SK-N-SH (cell line): Measurements from ENCODE around the gene DCAF5. TPM values are rescaled to one million over a fixed set of nuclear protein-coding genes. Genes with fewer than 3 reads are reported as not detected.

ENCODE experiments used
- CTCF ChIA-PET: fragments of 300-600, 350-600 bp; formaldehyde crosslinking; extraction: SDS; loops from one replicate; lab custom pipeline; 2021; lab: Yijun Ruan, JAX
- POLR2A ChIA-PET: fragments of 350-600 bp; sonication (Branson Sonifier 250); formaldehyde crosslinking; extraction: SDS; loops from one replicate; lab custom pipeline; 2020; ENCODE audit warnings: antibody characterized with exemption, inconsistent platforms; lab: Yijun Ruan, JAX
- DNase-seq: peaks from one replicate; pipeline ENCODE4 v3.0.0; 2012
- H2AFZ ChIP-seq: fragments of 200-600 bp; sonication (generic); 2 replicates; pipeline ENCODE4 v1.8.1; 2016; ENCODE audit warnings: antibody characterized with exemption, mild to moderate bottlenecking, low read depth
- H3F3A ChIP-seq: fragments of 200-600 bp; sonication (generic); replicated peaks from 2 replicates; pipeline ENCODE3; 2016; ENCODE audit warnings: antibody characterized with exemption, mild to moderate bottlenecking; ENCODE audit not compliant: insufficient read depth
- H3K27ac ChIP-seq, 2 experiments: fragments of 200-500 bp in 1 of 2; fragments of 200-600 bp in 1 of 2; sonication (Bioruptor generic) in 1 of 2; sonication (generic), shearing (Covaris generic) in 1 of 2; 2 replicates each; pipeline versions ENCODE4 v1.5.1 to v1.6.1; 2014 to 2016; ENCODE audit warnings: low read depth in 2 of 2, inconsistent platforms in 1 of 2, low read length in 1 of 2, mild to moderate bottlenecking in 1 of 2, mixed read lengths in 1 of 2
- H3K27me3 ChIP-seq: fragments of 200-600 bp; sonication (generic), shearing (Covaris generic); 2 replicates; pipeline ENCODE4 v1.6.1; 2016; ENCODE audit warnings: mixed run types; ENCODE audit not compliant: insufficient read depth
- H3K36me3 ChIP-seq, 2 experiments: fragments of 200-500 bp in 1 of 2; fragments of 200-600 bp in 1 of 2; sonication (Bioruptor generic) in 1 of 2; sonication (generic) in 1 of 2; replicated peaks in 1 of 2; 2 replicates each; pipeline versions ENCODE3 to v1.5.1; 2014 to 2016; ENCODE audit warnings: low read length in 1 of 2, mild to moderate bottlenecking in 1 of 2; ENCODE audit not compliant: insufficient read depth in 2 of 2, control insufficient read depth in 1 of 2
- H3K4me1 ChIP-seq, 2 experiments: fragments of 200-500 bp in 1 of 2; fragments of 200-600 bp in 1 of 2; sonication (Bioruptor generic) in 1 of 2; sonication (generic), shearing (Covaris generic) in 1 of 2; 2 replicates each; pipeline versions ENCODE4 v1.5.1 to v1.6.1; 2014 to 2016; ENCODE audit warnings: low read depth in 1 of 2, low read length in 1 of 2, mixed run types in 1 of 2; ENCODE audit not compliant: insufficient read depth in 2 of 2, control insufficient read depth in 1 of 2
- H3K4me2 ChIP-seq: fragments of 200-600 bp; sonication (generic), shearing (Covaris generic); 2 replicates; pipeline ENCODE4 v1.6.1; 2017; ENCODE audit warnings: mixed run types
- H3K4me3 ChIP-seq, 2 experiments: fragments of 200-500 bp in 1 of 2; fragments of 200-600 bp in 1 of 2; sonication (Bioruptor generic) in 1 of 2; sonication (generic), shearing (Covaris generic) in 1 of 2; 2 replicates each; pipeline versions ENCODE4 v1.5.1 to v1.8.1; 2014 to 2016; ENCODE audit warnings: low read depth in 2 of 2, inconsistent platforms in 1 of 2, low read length in 1 of 2, mild to moderate bottlenecking in 1 of 2, mixed read lengths in 1 of 2, moderate library complexity in 1 of 2
- H3K79me2 ChIP-seq: fragments of 200-600 bp; sonication (generic); 2 replicates; pipeline ENCODE4 v1.8.1; 2017; ENCODE audit warnings: mild to moderate bottlenecking; ENCODE audit not compliant: insufficient read depth
- H3K9ac ChIP-seq: fragments of 200-600 bp; sonication (generic); 2 replicates; pipeline ENCODE4 v1.6.1; 2017; ENCODE audit warnings: mixed run types
- H3K9me2 ChIP-seq: fragments of 200-600 bp; sonication (generic); 2 replicates; pipeline ENCODE4 v1.6.1; 2017; ENCODE audit warnings: mixed run types
- H3K9me3 ChIP-seq: fragments of 200-600 bp; sonication (generic); 2 replicates; pipeline ENCODE4 v1.6.1; 2017; ENCODE audit warnings: mixed run types, mild to moderate bottlenecking, moderate library complexity
- H4K20me1 ChIP-seq: fragments of 200-600 bp; sonication (generic); 2 replicates; pipeline ENCODE4 v1.6.1; 2017; ENCODE audit warnings: mild to moderate bottlenecking, mixed run types; ENCODE audit not compliant: insufficient read depth
- ELF1 ChIP-seq: IDR thresholded peaks from 2 replicates; pipeline ENCODE4 v1.4.0; 2012
- EP300 ChIP-seq, 2 experiments: IDR thresholded peaks; 2 replicates each; pipeline versions ENCODE4 v1.4.0 to v1.6.1; 2012; ENCODE audit warnings: borderline replicate concordance in 1 of 2, low read depth in 1 of 2, low read length in 1 of 2
- FOXJ3 ChIP-seq: sonication (generic); formaldehyde crosslinking; IDR thresholded peaks from 2 replicates; pipeline ENCODE4 v1.5.1; 2020; ENCODE audit warnings: mild to moderate bottlenecking, missing genetic modification reagents
- MEF2A ChIP-seq: IDR thresholded peaks from 2 replicates; pipeline ENCODE4 v1.4.0; 2012; ENCODE audit warnings: low read depth, borderline replicate concordance
- MXI1 ChIP-seq: IDR thresholded peaks from 2 replicates; pipeline ENCODE4 v1.6.1; 2012; ENCODE audit warnings: mild to moderate bottlenecking, low read depth, low read length, improper control_type of control experiment
- NFIC ChIP-seq: IDR thresholded peaks from 2 replicates; pipeline ENCODE4 v1.4.0; 2012; ENCODE audit warnings: borderline replicate concordance
- RCOR1 ChIP-seq: fragments of 150-350 bp; IDR thresholded peaks from 2 replicates; pipeline ENCODE4 v1.6.1; 2017; ENCODE audit warnings: antibody characterized with exemption, low read length
- RXRA ChIP-seq: IDR thresholded peaks from 2 replicates; pipeline ENCODE4 v1.4.0; 2012; ENCODE audit warnings: low read depth, mild to moderate bottlenecking, borderline replicate concordance
- TCF12 ChIP-seq: IDR thresholded peaks from 2 replicates; pipeline ENCODE4 v1.4.0; 2012
- YY1 ChIP-seq: IDR thresholded peaks from 2 replicates; pipeline ENCODE4 v1.4.0; 2012; ENCODE audit warnings: low read depth, mild to moderate bottlenecking
- WGBS: methylation state at CpG from one replicate; pipeline ENCODE4 v1.1.6; 2017; ENCODE audit warnings: low lambda C conversion rate; 5-methylcytosine and 5-hydroxymethylcytosine counted together
- polyA plus RNA-seq, 3 experiments: library from polyadenylated mRNA; depleted of rRNA; stranded (reverse); fragments of >200 nt; gene quantifications; 2 replicates each; pipeline ENCODE4 v1.2.3, GENCODE V29; 2012
- TF ChIP-seq, protein P1 (sequence below): IDR thresholded peaks from 2 replicates; pipeline ENCODE4 v1.4.0; 2012; ENCODE audit warnings: low read depth
- TF ChIP-seq, protein P2 (sequence below): IDR thresholded peaks from 2 replicates; pipeline ENCODE4; 2012
- TF ChIP-seq, protein P3 (sequence below): IDR thresholded peaks from 2 replicates; pipeline ENCODE4 v1.4.0; 2012; ENCODE audit warnings: low read depth, borderline replicate concordance

Gene DCAF5
- polyA plus RNA-seq, 1 of the 3 experiments (the other 2 are of a cell fraction), result 26.7 TPM

DNA sequence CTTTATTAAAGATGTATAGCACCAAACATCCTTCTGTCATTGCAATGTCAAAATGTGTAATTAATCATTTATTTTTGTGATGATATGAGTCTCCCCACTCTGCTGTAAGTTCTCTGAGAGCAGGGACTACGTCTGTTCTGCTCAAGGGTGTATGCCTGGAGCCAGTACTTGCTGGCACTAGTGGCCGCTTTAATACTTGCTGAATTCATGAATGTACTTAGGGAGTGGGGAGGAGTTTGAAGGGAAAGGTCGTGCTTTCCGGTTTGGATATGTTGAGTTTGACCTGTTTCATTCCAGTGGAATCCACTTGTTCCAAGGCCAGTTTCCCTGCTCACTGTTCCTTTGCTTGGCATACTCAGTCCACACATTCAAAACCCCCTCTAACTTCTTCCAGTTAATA, 1.9 kb upstream of the DCAF5 start:
- TF ChIP-seq MEF2A (no peak), FOXJ3 (CRISPR knock-in tag) (no peak), RCOR1 (no peak), TCF12 (no peak)
- 87% methylated on average over 4 of the region's 4 CpGs for WGBS
- Histone ChIP-seq H3K79me2 (peaks cover 27% of the 10 kb centered on the region), H3K4me1 (peaks cover 11 to 12% of the 10 kb centered on the region in 2 experiments; a peak in 3 of 4 replicates), H3K9ac (no peak overlapping the region), H3K9me3 (no peaks in the 10 kb centered on the region), H3K9me2 (no peaks in the 10 kb centered on the region), H4K20me1 (peaks cover 9% of the 10 kb centered on the region; the same call in 1 of the 2 replicates), H2AFZ (no peak overlapping the region), H3K27ac (no peak overlapping the region), H3K36me3 (no peaks in the 10 kb centered on the region), H3F3A (peaks cover 10% of the 10 kb centered on the region), H3K27me3 (no peaks in the 10 kb centered on the region), H3K4me3 (no peak overlapping the region), H3K4me2 (no peak overlapping the region)
- no peak for DNase-seq
- POLR2A ChIA-PET, result no interaction called here
- CTCF ChIA-PET, result interaction anchor here (1.7 kb wide), 1 partner anchor 25 kb away, joined by 6 read pairs; no protein-coding TSS in a partner anchor

DNA sequence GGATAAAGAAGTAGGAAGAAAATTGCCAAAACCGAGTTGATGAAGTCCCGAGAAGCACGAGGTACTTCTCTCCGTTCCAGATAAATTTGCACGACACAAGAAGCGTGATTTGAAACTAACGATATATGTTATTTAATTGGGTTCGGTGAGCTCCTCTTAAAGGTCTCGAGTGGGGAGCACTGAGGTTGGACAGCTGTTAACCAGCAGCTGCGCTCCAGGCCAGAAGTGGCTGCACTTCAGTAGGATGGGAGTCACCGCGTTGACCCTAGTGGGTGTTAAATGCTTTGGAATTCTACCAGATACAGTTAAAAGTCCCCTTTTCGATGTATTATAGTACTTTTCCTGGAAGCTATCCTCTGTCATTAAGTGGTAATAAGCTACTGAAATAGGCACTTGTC, 953 bp upstream of the DCAF5 start:
- Histone ChIP-seq H3K9ac (peak overlapping the region; percentile 91), H3K36me3 (peaks cover 0 to 5% of the 10 kb centered on the region in 2 experiments), H3K9me2 (no peaks in the 10 kb centered on the region), H3K27ac (peak overlapping the region; percentile 82 to 86), H3K4me3 (peak overlapping the region; percentile 88 to 91), H3F3A (peaks cover 14% of the 10 kb centered on the region), H3K4me1 (peaks cover 18 to 19% of the 10 kb centered on the region in 2 experiments; a peak in 3 of 4 replicates), H2AFZ (peak overlapping the region; percentile 91), H4K20me1 (peaks cover 17% of the 10 kb centered on the region; the same call in 1 of the 2 replicates), H3K9me3 (no peaks in the 10 kb centered on the region), H3K27me3 (no peaks in the 10 kb centered on the region), H3K79me2 (peaks cover 36% of the 10 kb centered on the region)
- WGBS, result 30% methylated on average over 13 of the region's 13 CpGs
- CTCF ChIA-PET, result interaction anchor here (1.7 kb wide), 1 partner anchor 24 kb away, joined by 6 read pairs; no protein-coding TSS in a partner anchor
- DNase-seq, result peak; percentile 36
- POLR2A ChIA-PET, result no interaction called here
- TF ChIP-seq RCOR1 (no peak), ELF1 (no peak), MXI1 (no peak), MEF2A (no peak), NFIC (no peak), RXRA (no peak), YY1 (no peak), FOXJ3 (CRISPR knock-in tag) (no peak), EP300 (IDR thresholded peaks at IDR 0.05; ENCODE audit: borderline replicate concordance in 1 of 2, low read depth in 1 of 2, low read length in 1 of 2) (no peak)
- TF ChIP-seq, protein P1, sequence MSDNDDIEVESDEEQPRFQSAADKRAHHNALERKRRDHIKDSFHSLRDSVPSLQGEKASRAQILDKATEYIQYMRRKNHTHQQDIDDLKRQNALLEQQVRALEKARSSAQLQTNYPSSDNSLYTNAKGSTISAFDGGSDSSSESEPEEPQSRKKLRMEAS, result no peak
- TF ChIP-seq, protein P2, sequence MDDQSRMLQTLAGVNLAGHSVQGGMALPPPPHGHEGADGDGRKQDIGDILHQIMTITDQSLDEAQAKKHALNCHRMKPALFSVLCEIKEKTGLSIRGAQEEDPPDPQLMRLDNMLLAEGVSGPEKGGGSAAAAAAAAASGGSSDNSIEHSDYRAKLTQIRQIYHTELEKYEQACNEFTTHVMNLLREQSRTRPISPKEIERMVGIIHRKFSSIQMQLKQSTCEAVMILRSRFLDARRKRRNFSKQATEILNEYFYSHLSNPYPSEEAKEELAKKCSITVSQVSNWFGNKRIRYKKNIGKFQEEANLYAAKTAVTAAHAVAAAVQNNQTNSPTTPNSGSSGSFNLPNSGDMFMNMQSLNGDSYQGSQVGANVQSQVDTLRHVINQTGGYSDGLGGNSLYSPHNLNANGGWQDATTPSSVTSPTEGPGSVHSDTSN, result no peak
- TF ChIP-seq, protein P3, sequence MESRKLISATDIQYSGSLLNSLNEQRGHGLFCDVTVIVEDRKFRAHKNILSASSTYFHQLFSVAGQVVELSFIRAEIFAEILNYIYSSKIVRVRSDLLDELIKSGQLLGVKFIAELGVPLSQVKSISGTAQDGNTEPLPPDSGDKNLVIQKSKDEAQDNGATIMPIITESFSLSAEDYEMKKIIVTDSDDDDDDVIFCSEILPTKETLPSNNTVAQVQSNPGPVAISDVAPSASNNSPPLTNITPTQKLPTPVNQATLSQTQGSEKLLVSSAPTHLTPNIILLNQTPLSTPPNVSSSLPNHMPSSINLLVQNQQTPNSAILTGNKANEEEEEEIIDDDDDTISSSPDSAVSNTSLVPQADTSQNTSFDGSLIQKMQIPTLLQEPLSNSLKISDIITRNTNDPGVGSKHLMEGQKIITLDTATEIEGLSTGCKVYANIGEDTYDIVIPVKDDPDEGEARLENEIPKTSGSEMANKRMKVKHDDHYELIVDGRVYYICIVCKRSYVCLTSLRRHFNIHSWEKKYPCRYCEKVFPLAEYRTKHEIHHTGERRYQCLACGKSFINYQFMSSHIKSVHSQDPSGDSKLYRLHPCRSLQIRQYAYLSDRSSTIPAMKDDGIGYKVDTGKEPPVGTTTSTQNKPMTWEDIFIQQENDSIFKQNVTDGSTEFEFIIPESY, result no peak
- TF ChIP-seq, all 33 proteins: peak for 0
- peak overlapping the region; percentile 91 for H3K4me2 ChIP-seq
